NCI-H748 treated with DMSO at 0.1 percent for 48 hours (cell line): ENCODE measurements around the gene ADIPOQ.
"Not testable (repeated sequence)": the region's sequence is repeated elsewhere in the genome, so short reads cannot be mapped to it uniquely, and the experiment has no call there.

ENCODE experiments used
- DNase-seq: peaks from one replicate; lab custom pipeline; 2025; lab: John Stamatoyannopoulos, UW

Gene ADIPOQ

GRCh38 chr3:186826410-186826975 lies 16.0 kb upstream of the ADIPOQ start:
- no peak for DNase-seq

DNA sequence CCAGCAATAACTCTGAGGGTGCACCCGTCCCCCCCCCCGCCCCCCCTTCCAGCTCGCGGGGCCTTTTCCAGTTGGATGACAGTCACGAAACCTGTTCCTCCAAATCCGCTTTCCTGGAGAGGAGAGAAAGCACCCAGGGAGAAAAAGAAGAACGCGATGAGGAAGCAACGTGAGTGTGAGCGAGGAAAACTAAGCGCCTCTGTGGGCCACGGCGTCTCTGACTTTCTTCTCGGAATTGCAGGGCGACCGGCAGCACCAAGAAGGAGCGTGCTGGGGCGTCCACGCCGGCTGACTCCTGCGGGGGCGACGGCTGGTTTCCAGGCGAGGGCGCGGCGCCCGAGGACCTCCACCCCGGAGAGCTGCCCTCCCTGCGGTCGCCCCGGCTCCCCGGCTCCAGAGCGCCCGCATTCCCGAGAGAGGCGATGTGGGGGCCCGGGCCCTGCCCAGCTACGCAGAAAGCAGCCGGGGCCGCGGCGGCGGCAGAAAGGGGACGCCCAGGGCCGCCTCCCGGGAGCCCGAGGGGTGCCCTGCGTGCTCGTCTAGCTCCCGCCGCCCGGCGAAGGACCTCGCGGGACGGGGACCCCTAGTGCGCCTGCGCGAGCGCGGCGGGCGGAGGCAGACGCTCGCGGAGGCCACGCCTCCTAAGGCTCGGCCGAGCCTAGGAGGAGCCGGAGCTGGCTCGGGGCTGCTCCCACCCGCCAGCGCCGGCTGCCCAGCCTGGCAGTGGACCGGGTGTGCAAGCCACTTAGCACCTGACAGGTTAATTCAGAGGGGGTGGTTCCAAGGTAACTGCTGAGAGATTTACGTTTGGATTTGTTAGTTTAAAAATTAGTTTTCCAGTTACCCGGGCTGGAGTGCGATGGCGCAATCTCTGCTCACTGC lies 15.3 kb upstream of the ADIPOQ start:
- peak; percentile 18 for DNase-seq

- no peak for DNase-seq
Observed at GRCh38 chr3:186828340-186828739, 14.2 kb upstream of the ADIPOQ start.

DNA sequence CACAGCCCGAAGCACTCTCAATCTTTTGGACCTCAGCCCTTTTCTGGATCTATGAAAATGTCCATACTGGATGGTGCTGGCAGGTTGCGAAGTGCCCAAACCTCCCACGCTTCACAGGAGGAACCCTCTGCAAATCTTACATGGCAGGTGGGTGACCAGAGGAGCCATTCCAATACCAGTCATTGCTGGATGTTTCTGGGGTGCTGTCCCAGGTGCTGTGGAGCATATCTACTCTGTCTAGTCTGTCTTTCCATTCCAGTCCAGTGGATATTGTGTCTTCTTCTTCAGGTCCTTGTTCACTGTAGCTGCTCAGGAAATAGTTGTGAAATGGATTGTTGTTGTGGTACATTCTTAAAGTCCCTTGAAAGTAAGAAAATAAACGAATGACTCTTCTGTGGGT lies 10.7 kb upstream of the ADIPOQ start:
- no peak for DNase-seq

GRCh38 chr3:186832276-186832675 lies 10.2 kb upstream of the ADIPOQ start:
- no peak for DNase-seq

- DNase-seq: no peak
Observed at GRCh38 chr3:186839874-186840641, 2.5 kb upstream of the ADIPOQ start.

DNA sequence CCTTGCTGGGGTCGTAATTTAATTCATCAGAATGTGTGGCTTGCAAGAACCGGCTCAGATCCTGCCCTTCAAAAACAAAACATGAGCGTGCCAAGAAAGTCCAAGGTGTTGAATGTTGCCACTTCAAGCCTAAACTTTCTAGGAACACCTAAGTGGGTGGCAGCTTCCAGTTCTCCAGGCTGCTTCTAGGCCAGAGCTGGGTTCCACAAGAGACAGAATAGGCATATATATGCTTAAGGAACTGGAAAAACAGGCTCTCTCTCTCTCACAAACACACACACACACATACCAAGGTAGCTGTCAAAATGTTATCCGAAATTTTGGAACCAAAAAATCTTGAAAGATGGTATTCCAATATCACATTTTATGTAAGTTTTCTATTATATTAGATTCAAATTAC lies 890 bp upstream of the ADIPOQ start:
- no peak for DNase-seq

- DNase-seq: no peak
Observed at GRCh38 chr3:186843039-186843432, 526 bp downstream of the ADIPOQ start.

DNA sequence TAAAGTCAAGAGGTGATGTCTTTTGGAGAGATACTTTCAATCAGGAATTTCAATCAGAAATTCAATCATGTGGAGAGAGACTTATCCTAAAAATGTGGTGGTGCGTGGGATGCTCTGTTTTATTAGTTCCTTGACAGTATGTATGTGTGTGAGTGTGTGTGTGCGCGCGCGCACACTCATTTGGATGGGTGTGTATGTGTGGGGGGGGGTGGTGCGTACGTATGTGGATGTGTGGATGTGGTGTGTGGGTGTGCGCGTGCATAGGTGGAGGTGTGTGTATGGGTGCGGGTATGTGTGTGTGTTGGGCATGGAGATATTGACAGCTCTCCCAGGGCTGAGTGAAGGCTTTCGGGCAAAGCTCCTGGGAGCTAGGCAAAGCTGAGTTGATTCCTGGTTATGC lies 2.4 kb downstream of the ADIPOQ start:
- DNase-seq: no peak

- DNase-seq: no peak
Observed at GRCh38 chr3:186845756-186846155, 3.2 kb downstream of the ADIPOQ start.

DNA sequence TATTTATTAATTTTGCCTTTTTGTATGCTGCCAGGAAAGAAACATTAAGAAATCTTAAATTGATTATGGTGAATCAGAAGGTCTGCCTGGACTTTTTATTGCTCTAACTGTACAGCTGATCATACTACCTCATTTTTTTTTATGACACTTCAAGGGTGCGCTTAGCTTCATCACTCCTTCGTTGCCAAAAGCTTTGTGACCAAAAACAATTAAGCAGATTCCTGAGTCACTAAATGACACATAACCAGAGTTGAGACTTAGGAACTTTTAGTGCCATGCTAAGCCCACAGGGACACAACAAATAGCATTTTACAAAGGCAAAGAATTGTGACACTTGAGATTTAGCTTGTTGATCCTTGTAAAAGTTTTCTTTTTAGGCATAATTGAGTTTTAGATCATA lies 4.9 kb downstream of the ADIPOQ start:
- no peak for DNase-seq

DNA sequence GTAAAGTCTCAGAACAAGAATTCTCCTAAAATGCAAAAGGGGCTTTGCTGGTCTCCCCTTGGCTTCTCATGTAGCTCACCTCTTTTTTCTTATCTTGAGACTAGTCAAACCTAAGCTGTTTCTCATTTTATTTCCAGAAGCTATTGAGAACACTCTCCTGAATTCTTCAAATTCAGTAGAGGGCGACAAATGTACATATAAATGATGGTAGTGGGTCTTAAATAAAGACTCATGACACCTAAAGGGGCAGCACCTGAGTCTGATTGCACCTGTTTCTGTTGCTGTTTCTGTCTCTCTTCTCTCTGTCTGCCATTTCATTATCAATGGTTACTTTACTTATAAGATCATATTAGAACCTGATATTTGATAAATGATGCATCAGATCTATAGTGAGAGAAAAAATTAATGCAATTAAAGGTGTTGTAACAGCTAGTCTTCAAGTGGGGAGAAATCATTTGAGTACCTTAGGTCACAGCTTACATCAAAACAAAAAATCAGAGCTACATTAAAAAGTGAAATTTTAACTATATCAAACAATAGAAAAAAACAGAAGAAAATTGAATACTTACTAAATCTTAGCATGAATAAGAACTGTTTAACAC lies 7.0 kb downstream of the ADIPOQ start:
- peak; percentile 4 for DNase-seq

DNA sequence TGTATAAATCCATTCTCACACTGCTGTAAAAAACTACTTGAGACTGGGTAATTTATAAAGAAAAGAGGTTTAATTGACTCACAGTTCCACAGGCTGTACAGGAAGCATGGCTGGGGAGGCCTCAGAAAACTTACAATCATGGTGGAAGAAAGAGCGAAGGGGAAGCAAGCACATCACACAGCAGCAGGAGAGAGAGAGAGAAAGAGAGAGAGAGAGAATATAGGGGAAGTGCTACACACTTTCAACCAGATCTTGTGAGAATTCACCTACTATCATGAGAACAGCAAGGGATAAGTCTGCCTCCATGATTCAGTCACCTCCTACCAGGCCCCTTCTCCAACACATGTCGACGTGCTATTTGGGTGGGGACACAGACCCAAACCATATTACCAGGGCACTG lies 9.3 kb downstream of the ADIPOQ start:
- DNase-seq: not testable (repeated sequence)

DNA sequence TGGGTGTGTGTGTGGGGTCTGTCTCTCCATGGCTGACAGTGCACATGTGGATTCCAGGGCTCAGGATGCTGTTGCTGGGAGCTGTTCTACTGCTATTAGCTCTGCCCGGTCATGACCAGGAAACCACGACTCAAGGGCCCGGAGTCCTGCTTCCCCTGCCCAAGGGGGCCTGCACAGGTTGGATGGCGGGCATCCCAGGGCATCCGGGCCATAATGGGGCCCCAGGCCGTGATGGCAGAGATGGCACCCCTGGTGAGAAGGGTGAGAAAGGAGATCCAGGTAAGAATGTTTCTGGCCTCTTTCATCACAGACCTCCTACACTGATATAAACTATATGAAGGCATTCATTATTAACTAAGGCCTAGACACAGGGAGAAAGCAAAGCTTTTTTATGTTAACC lies 10.5 kb downstream of the ADIPOQ start:
- no peak for DNase-seq

GRCh38 chr3:186854146-186854545 lies 11.6 kb downstream of the ADIPOQ start:
- DNase-seq: no peak

- no peak for DNase-seq
Observed at GRCh38 chr3:186854954-186855353, 12.4 kb downstream of the ADIPOQ start.

DNA sequence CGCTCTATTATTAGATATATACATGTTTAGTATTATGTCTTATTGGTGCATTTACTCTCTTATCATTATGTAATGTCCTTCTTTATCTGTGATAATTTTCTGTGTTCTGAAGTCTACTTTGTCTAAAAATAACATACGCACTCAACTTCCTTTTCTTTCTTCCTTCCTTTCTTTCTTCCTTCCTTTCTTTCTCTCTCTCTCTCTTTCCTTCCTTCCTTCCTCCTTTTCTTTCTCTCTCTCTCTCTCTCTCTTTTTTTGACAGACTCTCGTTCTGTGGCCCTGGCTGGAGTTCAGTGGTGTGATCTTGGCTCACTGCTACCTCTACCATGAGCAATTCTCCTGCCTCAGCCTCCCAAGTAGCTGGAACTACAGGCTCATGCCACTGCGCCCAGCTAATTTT lies 15.2 kb downstream of the ADIPOQ start:
- DNase-seq: no peak

DNA sequence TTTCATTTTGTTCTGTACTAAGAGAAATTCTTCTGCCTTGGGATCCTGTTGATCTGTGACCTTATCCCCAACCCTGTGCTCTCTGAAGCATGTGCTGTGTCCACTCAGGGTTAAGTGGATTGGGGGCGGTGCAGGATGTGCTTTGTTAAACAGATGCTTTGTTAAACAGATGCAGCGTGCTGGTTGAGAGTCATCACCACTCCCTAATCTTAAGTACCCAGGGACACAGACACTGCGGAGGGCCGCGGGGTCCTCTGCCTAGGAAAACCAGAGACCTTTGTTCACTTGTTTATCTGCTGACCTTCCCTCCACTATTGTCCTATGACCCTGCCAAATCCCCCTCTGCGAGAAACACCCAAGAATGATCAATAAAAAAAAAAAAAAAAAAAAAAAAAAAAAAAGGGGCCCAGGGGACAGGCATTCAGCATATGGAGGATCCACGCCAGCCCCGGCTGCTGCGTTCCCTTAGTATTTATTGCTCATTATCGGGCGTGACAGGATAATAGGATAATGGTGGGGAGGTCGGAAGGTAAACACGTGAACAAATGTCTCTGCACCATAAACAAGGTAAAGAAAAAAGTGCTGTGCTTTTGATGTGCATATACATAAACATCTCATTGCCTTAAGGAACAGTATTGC lies 22.8 kb downstream of the ADIPOQ start:
- peak; percentile 1 for DNase-seq

DNA sequence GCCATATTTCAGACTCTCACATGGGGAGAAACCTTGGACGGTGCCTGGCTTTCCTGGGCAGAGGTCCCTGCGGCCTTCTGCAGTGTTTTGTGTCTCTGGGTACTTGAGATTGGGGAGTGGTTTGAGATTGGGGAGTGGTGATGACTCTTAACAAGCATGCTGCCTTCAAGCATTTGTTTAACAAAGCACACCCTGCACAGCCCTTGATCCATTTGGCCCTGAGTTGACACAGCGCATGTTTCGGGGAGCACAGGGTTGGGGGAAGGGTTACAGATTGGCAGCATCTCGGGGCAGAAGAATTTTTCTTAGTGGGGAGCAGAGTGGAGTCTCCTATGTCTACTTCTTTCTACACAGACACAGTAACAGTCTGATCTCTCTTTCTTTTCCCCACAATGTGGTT lies 23.6 kb downstream of the ADIPOQ start:
- DNase-seq: not testable (repeated sequence)

DNA sequence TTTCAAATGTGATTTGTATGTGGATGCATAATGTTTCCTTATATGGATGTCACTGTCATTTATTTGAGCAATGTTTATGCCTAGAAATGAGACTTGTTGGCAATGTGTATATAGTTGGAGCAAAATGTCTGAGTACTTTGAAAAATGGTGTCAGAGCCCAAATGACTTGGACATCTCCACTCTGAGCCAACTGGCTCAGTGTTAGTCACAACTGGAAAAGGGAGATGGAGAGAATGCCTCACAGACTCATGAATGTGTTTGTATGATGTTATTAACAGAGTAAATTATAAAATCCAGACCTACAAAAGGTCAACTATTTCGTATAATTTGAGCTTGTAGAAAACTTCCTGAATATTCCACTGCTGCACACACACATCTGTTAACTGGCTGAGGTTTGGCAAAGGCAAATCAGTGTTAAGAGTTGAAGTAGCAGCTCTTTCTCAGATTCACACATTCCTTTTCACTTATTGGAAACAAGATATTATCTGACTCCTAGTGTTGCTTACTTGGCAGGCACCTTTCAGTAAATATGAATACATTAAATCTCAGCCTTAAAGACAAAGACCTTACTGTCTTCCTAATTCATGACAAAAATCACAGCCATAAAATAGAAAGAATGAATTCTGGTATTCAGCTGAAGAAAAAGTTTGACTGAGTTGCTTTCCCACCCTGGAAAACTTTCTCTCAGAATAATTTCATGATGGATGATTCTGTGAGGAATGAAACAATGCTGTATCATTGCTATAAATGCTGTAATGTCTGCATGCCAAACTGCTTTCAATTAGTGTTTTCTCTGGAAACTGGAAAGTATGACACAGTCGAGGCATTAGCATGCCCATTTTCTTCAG lies 27.0 kb downstream of the ADIPOQ start:
- DNase-seq: no peak
